BJ (cell line): ENCODE data around the gene TIMP3. TPM values are rescaled to one million over a fixed set of nuclear protein-coding genes. Genes with fewer than 3 reads are reported as not detected.

Experiments
- CTCF ChIA-PET: fragments of 350-600 bp; formaldehyde crosslinking; extraction: SDS; loops from one replicate; lab custom pipeline; 2021; ENCODE audit warnings: antibody characterized with exemption, inconsistent platforms; lab: Yijun Ruan, JAX
- POLR2A ChIA-PET: fragments of 300-600 bp; sonication (Branson Sonifier 250); formaldehyde crosslinking; extraction: SDS; loops from one replicate; lab custom pipeline; 2021; ENCODE audit warnings: antibody characterized with exemption; lab: Charles Lee
- DNase-seq: peaks from one replicate; pipeline ENCODE4 v3.0.0-alpha.2; 2011; ENCODE audit warnings: low read depth
- H3K27me3 ChIP-seq: 2 replicates; pipeline ENCODE4 v1.6.0; 2011; ENCODE audit warnings: low read length; ENCODE audit not compliant: control insufficient read depth, insufficient read depth
- H3K36me3 ChIP-seq: 2 replicates; pipeline ENCODE4 v1.5.1; 2011; ENCODE audit warnings: low read length; ENCODE audit not compliant: control insufficient read depth, insufficient read depth
- H3K4me3 ChIP-seq: 2 replicates; pipeline ENCODE4 v1.5.1; 2011; ENCODE audit warnings: low read depth, mild to moderate bottlenecking, control low read depth, low read length
- CTCF ChIP-seq: IDR thresholded peaks from 2 replicates; pipeline ENCODE4 v1.5.1; 2011; ENCODE audit warnings: low read depth, mild to moderate bottlenecking, control low read depth, inconsistent platforms, low read length, moderate library complexity; ENCODE audit not compliant: insufficient read depth
- polyA minus RNA-seq: library from RNA; depleted of rRNA, polyadenylated mRNA; stranded (reverse); fragments of >200 nt; gene quantifications from 2 replicates; pipeline ENCODE4 v1.2.3, GENCODE V29; 2011; rRNA and poly(A)+ RNA removed
- polyA plus RNA-seq: library from polyadenylated mRNA; depleted of rRNA; stranded (reverse); fragments of >200 nt; gene quantifications from 2 replicates; pipeline ENCODE4 v1.2.3, GENCODE V29; 2011; rRNA removed

TIMP3 gene
- 544 and 558 TPM in 2 replicates for polyA plus RNA-seq
- polyA minus RNA-seq = 271 and 326 TPM in 2 replicates

- POLR2A ChIA-PET = interaction anchor here (0.6 to 1.6 kb wide), 6 partner anchors 140 to 327 kb away, joined by 3 to 16 read pairs (median 5); partner anchors contain the start of gene FBXO7
- CTCF ChIA-PET = interaction anchor here (0.6 to 12.8 kb wide), 9 partner anchors 12 to 272 kb away, joined by 3 to 266 read pairs (median 5); no protein-coding TSS in a partner anchor
- peak within 1 kb of the TSS; percentile 96 for H3K4me3 ChIP-seq
- H3K27me3 ChIP-seq = no peaks in the 10 kb centered on the region
- no peak for TF ChIP-seq CTCF
- H3K36me3 ChIP-seq = peaks cover 2% of the 10 kb centered on the region; the same call in 1 of the 2 replicates
- no peak for DNase-seq
Measured at GRCh38 chr22:32801537-32802236, at the start of gene TIMP3. TSS of gene TIMP3 (plus strand) at chr22:32801705. CDS start at chr22:32802002, 297 bp downstream.

- Histone ChIP-seq H3K36me3 (no peaks in the 10 kb centered on the region), H3K4me3 (no peak overlapping the region), H3K27me3 (no peaks in the 10 kb centered on the region)
- ChIA-PET POLR2A (no interaction called here), CTCF (interaction anchor here (0.6 to 0.9 kb wide), 3 partner anchors 13 to 30 kb away, joined by 3 to 7 read pairs (median 3); no protein-coding TSS in a partner anchor)
- no peak for TF ChIP-seq CTCF
- DNase-seq = no peak
Measured at GRCh38 chr22:32752326-32752725, 49.2 kb upstream of the TIMP3 start.

- CTCF ChIA-PET = interaction anchor here (0.6 to 0.9 kb wide), 3 partner anchors 13 to 31 kb away, joined by 3 to 7 read pairs (median 3); no protein-coding TSS in a partner anchor
- DNase-seq = no peak
- POLR2A ChIA-PET = no interaction called here
Measured at GRCh38 chr22:32752816-32753520, 48.5 kb upstream of the TIMP3 start.

GRCh38 chr22:32753591-32753990 lies 47.9 kb upstream of the TIMP3 start:
- CTCF ChIA-PET = interaction anchor here (1.5 kb wide), 1 partner anchor 43 kb away, joined by 4 read pairs; no protein-coding TSS in a partner anchor
- DNase-seq = no peak
- Histone ChIP-seq H3K4me3 (no peak overlapping the region), H3K27me3 (no peaks in the 10 kb centered on the region), H3K36me3 (no peaks in the 10 kb centered on the region)
- no peak for TF ChIP-seq CTCF
- POLR2A ChIA-PET = no interaction called here

More at GRCh38 chr22:32752816-32753520, 48.5 kb upstream of the TIMP3 start:
- Histone ChIP-seq H3K4me3 (no peak overlapping the region), H3K36me3 (no peaks in the 10 kb centered on the region), H3K27me3 (no peaks in the 10 kb centered on the region)
- no peak for TF ChIP-seq CTCF
